ENCODE measurements around the gene GAP43.

GRCh38 chr3:115683305-115683704 lies 60.0 kb downstream of the GAP43 start:
- no peak for TF ChIP-seq POLR2A (IDR thresholded peaks at IDR 0.05)
- no peak for TF ChIP-seq CTCF (IDR thresholded peaks at IDR 0.05)

Measured in thyroid gland (tissue), 4 donors.